Endothelial cell of umbilical vein (primary cell): Measurements from ENCODE around the gene CHRNA9. TPM values are rescaled to one million over a fixed set of nuclear protein-coding genes. Genes with fewer than 3 reads are reported as not detected.

Experiments used
- BruUV-seq: library from RNA; stranded (reverse); fragments of 400-500 nt; replicated peaks from 2 replicates; lab custom pipeline; 2021; lab: Mats Ljungman, UMichigan
- CTCF ChIA-PET: fragments of 300-600, 350-600 bp; sonication (Branson Sonifier 250); formaldehyde crosslinking; loops from one replicate; lab custom pipeline; 2021; ENCODE audit warnings: antibody characterized with exemption, inconsistent platforms; lab: Charles Lee
- POLR2A ChIA-PET: fragments of 300-600, 350-600 bp; sonication (Branson Sonifier 250); formaldehyde crosslinking; loops from one replicate; lab custom pipeline; 2021; ENCODE audit warnings: antibody characterized with exemption, inconsistent platforms; lab: Charles Lee
- DNase-seq: peaks from one replicate; pipeline ENCODE4 v3.0.0-alpha.2; 2011; ENCODE audit warnings: low read depth, low spot score
- FAIRE-seq: peaks from 2 replicates; lab custom pipeline; 2011; peaks lifted over from hg19 to GRCh38; lab: Jason Lieb, UNC
- H2AFZ ChIP-seq: 2 replicates; pipeline ENCODE4 v1.6.0; 2012; ENCODE audit warnings: low read depth, low read length, control low read depth, inconsistent platforms
- H3K27ac ChIP-seq: 2 replicates; pipeline ENCODE4 v1.5.1; 2011; ENCODE audit warnings: low read depth, mild to moderate bottlenecking, control low read depth, low read length, moderate library complexity; ENCODE audit not compliant: insufficient read depth
- H3K27me3 ChIP-seq, 2 experiments: 2 replicates each; pipeline versions ENCODE4 v1.6.0 to v1.6.1; 2011; ENCODE audit warnings: low read length in 2 of 2, mixed read lengths in 1 of 2; ENCODE audit not compliant: control insufficient read depth in 2 of 2, insufficient read depth in 2 of 2
- H3K36me3 ChIP-seq, 2 experiments: 2 replicates in 1 of 2; 3 replicates in 1 of 2; pipeline ENCODE4 v1.5.1; 2011; ENCODE audit warnings: low read length in 2 of 2, mild to moderate bottlenecking in 1 of 2, moderate library complexity in 1 of 2; ENCODE audit not compliant: control insufficient read depth in 2 of 2, insufficient read depth in 2 of 2; ENCODE audit errors: extremely low read depth in 1 of 2
- H3K4me1 ChIP-seq: 3 replicates; pipeline ENCODE4 v1.5.1; 2011; ENCODE audit warnings: mild to moderate bottlenecking, low read length; ENCODE audit not compliant: control insufficient read depth, insufficient read depth; ENCODE audit errors: extremely low read depth
- H3K4me2 ChIP-seq: 2 replicates; pipeline ENCODE4 v1.6.1; 2011; ENCODE audit warnings: low read length, control low read depth, mixed read lengths; ENCODE audit not compliant: insufficient read depth
- H3K4me3 ChIP-seq, 3 experiments: fragments of 200-600 bp in 1 of 3; sonication (generic), shearing (Covaris generic) in 1 of 3; replicated peaks in 1 of 3; 2 replicates each; pipeline ENCODE4 v1.5.1; 2011 to 2016; ENCODE audit warnings: control low read depth in 3 of 3, low read length in 3 of 3, mild to moderate bottlenecking in 2 of 3, inconsistent platforms in 1 of 3, low read depth in 1 of 3, moderate library complexity in 1 of 3; ENCODE audit not compliant: insufficient read depth in 1 of 3
- H3K79me2 ChIP-seq: 2 replicates; pipeline ENCODE4 v1.6.0; 2012; ENCODE audit warnings: low read length, inconsistent platforms; ENCODE audit not compliant: control insufficient read depth, insufficient read depth
- H3K9ac ChIP-seq: replicated peaks from 2 replicates; pipeline ENCODE3; 2011; ENCODE audit warnings: low read length, control low read depth; ENCODE audit not compliant: insufficient read depth; ENCODE audit errors: extremely low read depth
- H3K9me1 ChIP-seq: replicated peaks from 3 replicates; pipeline ENCODE4 v1.6.0; 2011; ENCODE audit warnings: mild to moderate bottlenecking, low read length; ENCODE audit not compliant: control insufficient read depth, insufficient read depth; ENCODE audit errors: extremely low read depth
- H3K9me3 ChIP-seq: replicated peaks from 2 replicates; pipeline ENCODE4 v1.5.1; 2012; ENCODE audit warnings: low read length, inconsistent platforms; ENCODE audit not compliant: control insufficient read depth, insufficient read depth
- H4K20me1 ChIP-seq: replicated peaks from 2 replicates; pipeline ENCODE3; 2011; ENCODE audit warnings: mild to moderate bottlenecking, low read length; ENCODE audit not compliant: control insufficient read depth, insufficient read depth; ENCODE audit errors: extremely low read depth
- EZH2 ChIP-seq: IDR thresholded peaks from 2 replicates; pipeline ENCODE4 v1.6.1; 2012; ENCODE audit warnings: borderline replicate concordance, low read depth, mild to moderate bottlenecking, moderate library complexity, low read length, inconsistent platforms; ENCODE audit not compliant: severe bottlenecking
- FOS ChIP-seq: IDR thresholded peaks from 2 replicates; pipeline ENCODE4 v1.6.1; 2011; ENCODE audit warnings: mild to moderate bottlenecking, low read length, moderate library complexity, borderline replicate concordance; ENCODE audit not compliant: insufficient read depth
- GATA2 ChIP-seq: IDR thresholded peaks from 2 replicates; pipeline ENCODE4 v1.7.0; 2011; ENCODE audit warnings: low read depth, mild to moderate bottlenecking, moderate library complexity, mixed read lengths, low read length; ENCODE audit not compliant: insufficient read length, insufficient read depth
- JUN ChIP-seq: IDR thresholded peaks from 2 replicates; pipeline ENCODE4 v1.6.1; 2011; ENCODE audit warnings: borderline replicate concordance, low read depth; ENCODE audit not compliant: insufficient read length, insufficient read depth
- MYC ChIP-seq: IDR thresholded peaks from one replicate; pipeline ENCODE4 v1.6.1; 2011; ENCODE audit warnings: mild to moderate bottlenecking, low read depth, low read length
- POLR2A ChIP-seq: IDR thresholded peaks from 2 replicates; pipeline ENCODE4 v1.6.1; 2012; ENCODE audit warnings: low read depth, mild to moderate bottlenecking, control low read depth, low read length
- POLR2AphosphoS5 ChIP-seq: IDR thresholded peaks from 2 replicates; pipeline ENCODE4 v1.6.1; 2012; ENCODE audit warnings: low read depth, mild to moderate bottlenecking, control low read depth, low read length, moderate library complexity; ENCODE audit not compliant: insufficient read depth
- dilution Hi-C: fragments of 300-500 bp; cut with MboI; formaldehyde crosslinking; loops from one replicate; pipeline ENCODE4 v1.15.0; 2019; ENCODE audit warnings: low sequenced_read_pairs; ENCODE audit not compliant: extremely low pct_ligation_motif_present
- intact Hi-C: fragments of 100-400 bp; cut with micrococcal nuclease; formaldehyde crosslinking; loops from one replicate; pipeline ENCODE4 v1.10.0; 2022
- polyA plus RNA-seq, 4 experiments: library from polyadenylated mRNA; depleted of rRNA in 3 of 4; stranded (reverse) in 3 of 4; unstranded in 1 of 4; fragments of >200 nt; gene quantifications; 2 replicates each; pipeline versions ENCODE4 v1.2.1 to v1.2.3, GENCODE V29; 2011 to 2012; ENCODE audit warnings: missing spikeins in 1 of 4
- total RNA-seq: library from RNA; stranded (reverse); gene quantifications from 2 replicates; pipeline ENCODE4 v1.2.3, GENCODE V29; 2021
- TF ChIP-seq, protein P1 (sequence below): IDR thresholded peaks from 2 replicates; pipeline ENCODE4 v1.6.1; 2011; ENCODE audit not compliant: insufficient read depth, insufficient read length
- TF ChIP-seq, protein P2 (sequence below), 2 donors: IDR thresholded peaks; 1 replicate in 1 of 2; 2 replicates in 1 of 2; pipeline ENCODE4 v1.5.1; 2011; ENCODE audit warnings: low read length in 2 of 2, mild to moderate bottlenecking in 2 of 2, moderate library complexity in 2 of 2, control low read depth in 1 of 2, inconsistent platforms in 1 of 2, low read depth in 1 of 2; ENCODE audit not compliant: insufficient read depth in 1 of 2; ENCODE audit errors: extremely low read depth in 1 of 2

CHRNA9 gene
- total and polyA plus RNA-seq, 2 donors (not counting 3 experiments of a cell fraction or from before 2014, with no cell fraction given) = not detected

DNA sequence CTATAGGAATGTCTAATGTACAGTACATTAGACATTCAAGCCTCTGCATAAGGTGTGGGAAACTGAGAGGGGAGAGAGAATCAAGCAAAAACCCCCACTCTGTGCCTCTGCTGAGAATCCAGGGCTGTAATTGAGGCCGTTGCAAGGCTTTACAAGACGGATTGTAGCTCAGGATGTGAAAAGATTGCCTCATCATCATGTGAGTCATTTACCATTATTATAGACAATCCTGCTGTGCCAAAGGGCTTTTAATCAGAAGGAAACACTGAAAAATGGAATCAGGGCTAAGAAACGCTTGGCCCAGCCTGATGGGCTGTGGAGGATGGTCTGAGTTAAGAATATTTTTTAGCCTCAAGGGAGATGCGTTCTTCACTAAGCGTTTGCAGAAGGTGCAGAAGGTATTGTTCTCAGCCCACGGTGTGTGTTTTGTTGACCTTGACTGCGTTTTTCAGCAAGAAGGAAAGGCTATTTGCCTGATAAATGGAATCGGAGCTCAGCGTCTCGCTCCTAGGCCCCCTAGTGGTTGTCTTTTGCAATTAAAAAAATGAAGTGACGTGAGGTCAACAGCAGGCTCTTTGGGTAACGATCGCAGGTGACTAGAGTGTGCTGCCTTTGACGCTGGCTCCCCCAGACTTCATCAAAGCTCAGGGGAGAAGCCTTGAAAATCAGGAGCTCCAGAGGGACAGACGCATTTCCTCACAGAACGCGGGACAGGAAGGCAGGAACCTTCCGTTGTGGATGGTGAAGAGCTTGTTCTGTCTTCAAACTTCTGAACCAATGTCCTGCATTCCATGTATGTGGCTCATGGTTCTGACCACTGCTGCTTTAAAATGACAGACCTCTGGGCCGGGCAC lies 18.1 kb upstream of the CHRNA9 start:
- TF ChIP-seq EZH2 (no peak), POLR2A (no peak), FOS (peak; percentile 82), GATA2 (peak; percentile 21), MYC (no peak), POLR2AphosphoS5 (no peak), JUN (peak; percentile 91)
- TF ChIP-seq, protein P1, sequence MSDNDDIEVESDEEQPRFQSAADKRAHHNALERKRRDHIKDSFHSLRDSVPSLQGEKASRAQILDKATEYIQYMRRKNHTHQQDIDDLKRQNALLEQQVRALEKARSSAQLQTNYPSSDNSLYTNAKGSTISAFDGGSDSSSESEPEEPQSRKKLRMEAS = no peak
- TF ChIP-seq, protein P2, sequence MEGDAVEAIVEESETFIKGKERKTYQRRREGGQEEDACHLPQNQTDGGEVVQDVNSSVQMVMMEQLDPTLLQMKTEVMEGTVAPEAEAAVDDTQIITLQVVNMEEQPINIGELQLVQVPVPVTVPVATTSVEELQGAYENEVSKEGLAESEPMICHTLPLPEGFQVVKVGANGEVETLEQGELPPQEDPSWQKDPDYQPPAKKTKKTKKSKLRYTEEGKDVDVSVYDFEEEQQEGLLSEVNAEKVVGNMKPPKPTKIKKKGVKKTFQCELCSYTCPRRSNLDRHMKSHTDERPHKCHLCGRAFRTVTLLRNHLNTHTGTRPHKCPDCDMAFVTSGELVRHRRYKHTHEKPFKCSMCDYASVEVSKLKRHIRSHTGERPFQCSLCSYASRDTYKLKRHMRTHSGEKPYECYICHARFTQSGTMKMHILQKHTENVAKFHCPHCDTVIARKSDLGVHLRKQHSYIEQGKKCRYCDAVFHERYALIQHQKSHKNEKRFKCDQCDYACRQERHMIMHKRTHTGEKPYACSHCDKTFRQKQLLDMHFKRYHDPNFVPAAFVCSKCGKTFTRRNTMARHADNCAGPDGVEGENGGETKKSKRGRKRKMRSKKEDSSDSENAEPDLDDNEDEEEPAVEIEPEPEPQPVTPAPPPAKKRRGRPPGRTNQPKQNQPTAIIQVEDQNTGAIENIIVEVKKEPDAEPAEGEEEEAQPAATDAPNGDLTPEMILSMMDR (IDR thresholded peaks at IDR 0.05; ENCODE audit: extremely low read depth in 1 of 2, insufficient read depth in 1 of 2, low read depth in 1 of 2, low read length in 2 of 2) = peak; percentile 76 to 83
- peak; percentile 96 for FAIRE-seq
- POLR2A ChIA-PET = interaction anchor here (0.7 to 1.8 kb wide), 4 partner anchors 8 to 790 kb away, joined by 3 to 5 read pairs (median 4); partner anchors contain the start of genes N4BP2 and UGDH

More for the DNA sequence above, 18.1 kb upstream of the CHRNA9 start:
- dilution Hi-C loops = no loop called here
- Histone ChIP-seq H3K4me3 (peak overlapping the region in 2 of 3 experiments; percentile 7 to 49), H3K27me3 (no peaks in the 10 kb centered on the region), H2AFZ (peak overlapping the region; percentile 72), H3K9me1 (no peaks in the 10 kb centered on the region), H4K20me1 (no peaks in the 10 kb centered on the region), H3K36me3 (no peaks in the 10 kb centered on the region), H3K4me2 (peak overlapping the region; percentile 88), H3K9me3 (no peaks in the 10 kb centered on the region), H3K79me2 (no peaks in the 10 kb centered on the region), H3K4me1 (peaks cover 15% of the 10 kb centered on the region), H3K27ac (peak overlapping the region; percentile 95), H3K9ac (peak overlapping the region; percentile 96)
- peak; percentile 95 for DNase-seq
- CTCF ChIA-PET = interaction anchor here (0.7 to 2.6 kb wide), 45 partner anchors 9 to 848 kb away, joined by 3 to 135 read pairs (median 5); partner anchors contain the start of genes CHRNA9 and N4BP2
- BruUV-seq = TSS peak; percentile 94
- intact Hi-C loops = loop anchor here (1.0 to 5.0 kb wide), 6 partner anchors 62 to 790 kb away; partner anchors contain the start of genes UBE2K and UGDH
